NCI-H187 treated with DMSO at 0.1 percent for 48 hours (cell line): ENCODE results near the gene FARP1.

ENCODE experiments used
- DNase-seq: peaks from one replicate; lab custom pipeline; 2025; lab: John Stamatoyannopoulos, UW

FARP1 gene

GRCh38 chr13:98503175-98504028 lies 360.5 kb downstream of the FARP1 start:
- DNase-seq, result no peak

DNA sequence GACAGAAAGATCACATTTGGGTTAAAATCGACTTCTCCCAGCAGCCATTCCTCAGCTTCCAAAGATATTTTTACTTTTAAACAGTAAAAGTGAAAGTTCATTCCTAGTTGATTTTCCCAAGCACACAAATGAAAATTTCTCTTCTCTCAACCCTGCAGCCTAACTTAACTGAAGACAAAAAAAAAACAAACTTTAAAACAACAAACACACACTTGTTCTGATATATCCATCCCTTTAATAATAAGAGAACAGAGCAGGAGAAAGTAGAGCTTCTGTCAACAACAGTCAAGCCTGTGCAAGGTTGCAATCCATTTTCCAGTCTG lies 361.1 kb downstream of the FARP1 start:
- no peak for DNase-seq

GRCh38 chr13:98504371-98504963 lies 361.6 kb downstream of the FARP1 start:
- DNase-seq, result no peak
